MM.1S (cell line): ENCODE measurements around the gene NFATC2.

Source experiments
- EZH2 ChIP-seq: fragments of 300-600 bp; sonication (generic); optimal IDR thresholded peaks from 2 replicates; pipeline ENCODE3; 2017; ENCODE audit warnings: low read depth, mild to moderate bottlenecking, antibody characterized with exemption, low read length, mixed read lengths
- TF ChIP-seq, protein P1 (sequence below): fragments of 300-600 bp; sonication (generic); IDR thresholded peaks from 2 replicates; pipeline ENCODE4 v1.5.1; 2016; ENCODE audit warnings: antibody characterized with exemption, low read length, mixed read lengths

DNA sequence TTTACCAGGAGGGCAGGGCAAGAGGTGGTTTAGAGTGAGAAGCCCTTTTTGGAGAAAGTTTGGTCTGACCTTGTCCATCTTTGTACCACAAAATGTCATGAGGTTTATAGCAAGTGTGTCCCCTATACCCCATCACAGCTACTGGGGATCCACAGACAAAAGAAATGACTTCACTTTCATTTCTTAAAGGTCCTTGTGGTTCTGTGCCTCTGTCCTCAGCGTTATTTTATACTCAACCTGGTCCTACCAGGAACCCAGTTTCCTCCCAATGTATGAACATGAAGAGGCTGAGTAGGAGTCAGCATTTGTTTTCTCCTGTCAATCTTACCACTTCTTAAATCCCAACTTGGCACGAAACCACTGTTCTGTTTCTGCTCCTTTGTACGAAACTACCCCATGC is 157.6 kb downstream of the NFATC2 start:
- TF ChIP-seq, protein P1, sequence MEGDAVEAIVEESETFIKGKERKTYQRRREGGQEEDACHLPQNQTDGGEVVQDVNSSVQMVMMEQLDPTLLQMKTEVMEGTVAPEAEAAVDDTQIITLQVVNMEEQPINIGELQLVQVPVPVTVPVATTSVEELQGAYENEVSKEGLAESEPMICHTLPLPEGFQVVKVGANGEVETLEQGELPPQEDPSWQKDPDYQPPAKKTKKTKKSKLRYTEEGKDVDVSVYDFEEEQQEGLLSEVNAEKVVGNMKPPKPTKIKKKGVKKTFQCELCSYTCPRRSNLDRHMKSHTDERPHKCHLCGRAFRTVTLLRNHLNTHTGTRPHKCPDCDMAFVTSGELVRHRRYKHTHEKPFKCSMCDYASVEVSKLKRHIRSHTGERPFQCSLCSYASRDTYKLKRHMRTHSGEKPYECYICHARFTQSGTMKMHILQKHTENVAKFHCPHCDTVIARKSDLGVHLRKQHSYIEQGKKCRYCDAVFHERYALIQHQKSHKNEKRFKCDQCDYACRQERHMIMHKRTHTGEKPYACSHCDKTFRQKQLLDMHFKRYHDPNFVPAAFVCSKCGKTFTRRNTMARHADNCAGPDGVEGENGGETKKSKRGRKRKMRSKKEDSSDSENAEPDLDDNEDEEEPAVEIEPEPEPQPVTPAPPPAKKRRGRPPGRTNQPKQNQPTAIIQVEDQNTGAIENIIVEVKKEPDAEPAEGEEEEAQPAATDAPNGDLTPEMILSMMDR: no peak
- no peak for TF ChIP-seq EZH2
